Sigmoid colon (tissue), 4 donors: ENCODE results near the gene KRT80.

Experiments used
- CTCF ChIP-seq, 4 experiments: fragments of 450-650 bp in 3 of 4; fragments of 200-600 bp in 1 of 4; IDR thresholded peaks; one replicate each; pipeline ENCODE4 v1.5.1; 2016 to 2019; ENCODE audit warnings: antibody characterized with exemption in 4 of 4, mild to moderate bottlenecking in 3 of 4, moderate library complexity in 2 of 4
- EP300 ChIP-seq, 4 donors: sonication (generic); formaldehyde crosslinking; IDR thresholded peaks; one replicate each; pipeline ENCODE4 v1.6.1; 2017; ENCODE audit warnings: antibody characterized with exemption in 4 of 4
- POLR2A ChIP-seq, 2 donors: fragments of 450-650 bp; IDR thresholded peaks; one replicate each; pipeline ENCODE4 v1.6.1; 2016; ENCODE audit warnings: antibody characterized with exemption in 2 of 2, mild to moderate bottlenecking in 2 of 2, moderate library complexity in 2 of 2
- POLR2AphosphoS5 ChIP-seq, 4 donors: sonication (generic); formaldehyde crosslinking; IDR thresholded peaks; one replicate each; pipeline ENCODE4 v1.6.1; 2017; ENCODE audit warnings: antibody characterized with exemption in 4 of 4

GRCh38 chr12:52217223-52217622 is 25.4 kb upstream of the KRT80 start:
- TF ChIP-seq POLR2A (IDR thresholded peaks at IDR 0.05): no peak
- TF ChIP-seq CTCF (IDR thresholded peaks at IDR 0.05): no peak
- TF ChIP-seq POLR2AphosphoS5 (IDR thresholded peaks at IDR 0.05): no peak
- no peak for TF ChIP-seq EP300 (IDR thresholded peaks at IDR 0.05)
